HepG2 (cell line): Measurements from ENCODE around the gene SLC35D2. TPM values are rescaled to one million over a fixed set of nuclear protein-coding genes. Genes with fewer than 3 reads are reported as not detected.

Source experiments
- ATAC-seq: fragments of 200-7000 bp; cut with Tn5 transposase; 3 replicates; pipeline ENCODE4 v1.9.1; 2020; ENCODE audit warnings: mild to moderate bottlenecking, moderate library complexity
- BruUV-seq: library from RNA; stranded (reverse); fragments of 400-500 nt; replicated peaks from 2 replicates; lab custom pipeline; 2021; lab: Mats Ljungman, UMichigan
- CTCF ChIA-PET: fragments of 300-600 bp; formaldehyde crosslinking; extraction: SDS; loops from one replicate; lab custom pipeline; 2021; ENCODE audit warnings: low total read pairs, inconsistent platforms, low intra/inter-chr PET ratio; lab: Yijun Ruan, JAX
- POLR2A ChIA-PET: fragments of 350-600 bp; sonication (Branson Sonifier 250); formaldehyde crosslinking; loops from one replicate; lab custom pipeline; 2020; ENCODE audit warnings: antibody characterized with exemption, inconsistent platforms; lab: Yijun Ruan, JAX
- DNase-seq: peaks from one replicate; pipeline ENCODE4 v3.0.0-alpha.2; 2015; ENCODE audit warnings: low spot score
- FAIRE-seq: peaks from 3 replicates; lab custom pipeline; 2011; peaks lifted over from hg19 to GRCh38; lab: Jason Lieb, UNC
- H2AFZ ChIP-seq: one replicate; pipeline ENCODE4 v1.6.1; 2011; ENCODE audit warnings: low read length, inconsistent platforms
- H3K27ac ChIP-seq: fragments of 300-600 bp; 3 replicates; pipeline ENCODE4 v1.8.0; 2011; ENCODE audit warnings: mixed run types, mild to moderate bottlenecking, mixed read lengths, low read length, inconsistent platforms; ENCODE audit not compliant: insufficient read depth; ENCODE audit errors: extremely low read length
- H3K27me3 ChIP-seq, 2 experiments: fragments of 200-600 bp in 1 of 2; 2 replicates in 1 of 2; 3 replicates in 1 of 2; pipeline versions ENCODE4 v1.6.0 to v1.8.0; 2011; ENCODE audit warnings: low read length in 2 of 2, mild to moderate bottlenecking in 2 of 2, moderate library complexity in 2 of 2, inconsistent platforms in 1 of 2; ENCODE audit not compliant: insufficient read depth in 2 of 2, control insufficient read depth in 1 of 2
- H3K36me3 ChIP-seq, 2 experiments: fragments of 200-600 bp in 1 of 2; replicated peaks in 1 of 2; 2 replicates in 1 of 2; 3 replicates in 1 of 2; pipeline versions ENCODE4 v1.5.1 to v1.8.0; 2011; ENCODE audit warnings: low read length in 2 of 2, inconsistent platforms in 1 of 2; ENCODE audit not compliant: insufficient read depth in 2 of 2, control insufficient read depth in 1 of 2
- H3K4me1 ChIP-seq: 2 replicates; pipeline ENCODE4 v1.5.1; 2012; ENCODE audit warnings: low read length, inconsistent platforms; ENCODE audit not compliant: insufficient read depth
- H3K4me2 ChIP-seq: 2 replicates; pipeline ENCODE4 v1.6.0; 2011; ENCODE audit warnings: low read depth, low read length, inconsistent platforms
- H3K4me3 ChIP-seq, 3 experiments: fragments of 200-600 bp in 1 of 3; sonication (generic), shearing (Covaris generic) in 1 of 3; replicated peaks in 1 of 3; 2 replicates each; pipeline ENCODE4 v1.5.1; 2011 to 2016; ENCODE audit warnings: low read length in 3 of 3, inconsistent platforms in 2 of 3, low read depth in 2 of 3, mild to moderate bottlenecking in 2 of 3, control low read depth in 1 of 3, mixed read lengths in 1 of 3; ENCODE audit not compliant: insufficient read depth in 1 of 3
- H3K79me2 ChIP-seq: one replicate; pipeline ENCODE4 v1.6.1; 2011; ENCODE audit warnings: low read length, inconsistent platforms; ENCODE audit not compliant: insufficient read depth
- H3K9ac ChIP-seq: 2 replicates; pipeline ENCODE4 v1.6.0; 2011; ENCODE audit warnings: mild to moderate bottlenecking, low read depth, low read length, inconsistent platforms; ENCODE audit not compliant: insufficient read depth
- H3K9me3 ChIP-seq: 2 replicates; pipeline ENCODE4 v1.5.1; 2012; ENCODE audit warnings: mild to moderate bottlenecking, low read length
- H4K20me1 ChIP-seq: 2 replicates; pipeline ENCODE4 v1.6.0; 2011; ENCODE audit warnings: inconsistent platforms, mild to moderate bottlenecking, low read length, moderate library complexity; ENCODE audit not compliant: insufficient read depth
- AGO2 ChIP-seq: fragments of 200-400 bp; formaldehyde crosslinking; optimal IDR thresholded peaks from 2 replicates; pipeline ENCODE3; 2017; ENCODE audit warnings: mild to moderate bottlenecking, low read depth, low read length, moderate library complexity
- NR3C1 ChIP-seq: sonication (generic); formaldehyde crosslinking; IDR thresholded peaks from 2 replicates; pipeline ENCODE4 v1.4.0; 2020; ENCODE audit warnings: missing genetic modification reagents
- PPARG ChIP-seq: conservative IDR thresholded peaks from 2 replicates; pipeline ENCODE4 v1.6.1; 2016; ENCODE audit warnings: missing biosample characterization, missing genetic modification reagents
- RARA ChIP-seq: IDR thresholded peaks from 2 replicates; pipeline ENCODE4 v1.6.1; 2016; ENCODE audit warnings: missing genetic modification reagents, missing compliant biosample characterization
- SETDB1 ChIP-seq: sonication (generic); formaldehyde crosslinking; IDR thresholded peaks from 2 replicates; pipeline ENCODE4 v1.5.1; 2020; ENCODE audit warnings: missing genetic modification reagents, mild to moderate bottlenecking, borderline replicate concordance
- THAP11 ChIP-seq: IDR thresholded peaks from 2 replicates; pipeline ENCODE4 v1.6.1; 2016; ENCODE audit warnings: missing biosample characterization, missing genetic modification reagents
- ZNF570 ChIP-seq: sonication (generic); formaldehyde crosslinking; IDR thresholded peaks from 2 replicates; pipeline ENCODE4 v1.4.0; 2020; ENCODE audit warnings: mild to moderate bottlenecking, missing genetic modification reagents, borderline replicate concordance
- ZNF614 ChIP-seq: IDR thresholded peaks from 2 replicates; pipeline ENCODE4 v1.6.1; 2018; ENCODE audit warnings: missing biosample characterization, missing genetic modification reagents, inconsistent platforms, borderline replicate concordance
- WGBS: methylation state at CpG from one replicate; pipeline ENCODE4 v1.1.6; 2017; ENCODE audit warnings: low lambda C conversion rate; 5-methylcytosine and 5-hydroxymethylcytosine counted together
- in situ Hi-C: cut with HindIII; loops from 2 replicates; pipeline ENCODE4 v1.10.0; 2017; ENCODE audit warnings: low pct_unique_long_range_greater_than_20kb; ENCODE audit not compliant: extremely low pct_ligation_motif_present
- intact Hi-C: fragments of 100-400 bp; cut with micrococcal nuclease; formaldehyde crosslinking; loops from one replicate; pipeline ENCODE4 v1.10.0; 2022; ENCODE audit not compliant: unreplicated experiment
- polyA plus RNA-seq, 8 experiments: library from polyadenylated mRNA; depleted of rRNA in 3 of 8; stranded (reverse) in 7 of 8; unstranded in 1 of 8; fragments of >200 nt; fragmentation: Illumina TruSeq in 4 of 8; extraction: Trizol in 4 of 8; gene quantifications; 2 replicates each; pipeline versions ENCODE4 v1.2.1 to v1.2.3, GENCODE V29; 2011 to 2016; ENCODE audit warnings: low read depth in 4 of 8, missing spikeins in 1 of 8, mixed read lengths in 1 of 8; ENCODE audit not compliant: insufficient read depth in 1 of 8
- total RNA-seq, 5 experiments: library from RNA; depleted of rRNA; stranded (reverse); fragments of >200 nt; fragmentation: Illumina TruSeq; extraction: Trizol; gene quantifications; 2 replicates each; pipeline ENCODE4 v1.2.3, GENCODE V29; 2016; ENCODE audit warnings: low read depth in 1 of 5
- TF ChIP-seq, protein P1 (sequence below): IDR thresholded peaks from 2 replicates; pipeline ENCODE4 v1.6.1; 2016; ENCODE audit warnings: missing compliant biosample characterization, missing genetic modification reagents, borderline replicate concordance
- TF ChIP-seq, protein P2 (sequence below): sonication (generic); formaldehyde crosslinking; IDR thresholded peaks from 2 replicates; pipeline ENCODE4 v1.5.1; 2020; ENCODE audit warnings: missing genetic modification reagents, mild to moderate bottlenecking, borderline replicate concordance

SLC35D2 gene
- total and polyA plus RNA-seq, 2 of the 13 experiments (the other 11 are each of a cell fraction or from before 2014, with no cell fraction given): 96.2 to 103 TPM

DNA sequence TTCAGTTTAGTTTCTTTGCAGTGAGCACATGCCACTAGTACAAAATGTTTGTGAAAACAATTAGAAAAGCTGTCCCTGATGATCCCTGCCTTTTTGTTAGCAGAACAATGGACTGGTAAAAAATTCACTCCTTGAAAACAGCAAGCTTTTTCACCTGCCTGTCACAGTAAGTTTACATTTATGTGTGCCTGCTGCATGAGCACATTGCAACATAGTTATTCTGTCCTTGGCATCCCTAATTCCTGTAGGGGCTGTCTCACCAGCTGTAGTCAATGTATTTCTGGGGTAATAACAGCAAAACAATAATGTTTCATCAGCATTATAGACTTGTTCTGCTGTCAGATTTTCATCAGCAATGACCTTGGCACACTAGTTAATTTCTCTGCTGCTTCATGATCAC lies 46.2 kb upstream of the SLC35D2 start (continued):
- TF ChIP-seq, protein P1, sequence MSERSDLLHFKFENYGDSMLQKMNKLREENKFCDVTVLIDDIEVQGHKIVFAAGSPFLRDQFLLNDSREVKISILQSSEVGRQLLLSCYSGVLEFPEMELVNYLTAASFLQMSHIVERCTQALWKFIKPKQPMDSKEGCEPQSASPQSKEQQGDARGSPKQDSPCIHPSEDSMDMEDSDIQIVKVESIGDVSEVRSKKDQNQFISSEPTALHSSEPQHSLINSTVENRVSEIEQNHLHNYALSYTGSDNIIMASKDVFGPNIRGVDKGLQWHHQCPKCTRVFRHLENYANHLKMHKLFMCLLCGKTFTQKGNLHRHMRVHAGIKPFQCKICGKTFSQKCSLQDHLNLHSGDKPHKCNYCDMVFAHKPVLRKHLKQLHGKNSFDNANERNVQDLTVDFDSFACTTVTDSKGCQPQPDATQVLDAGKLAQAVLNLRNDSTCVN (CRISPR knock-in tag): no peak
- TF ChIP-seq RARA (CRISPR knock-in tag) (0 out of 2 replicates have a peak, but pooled peaks have one; percentile 8), THAP11 (CRISPR knock-in tag) (0 out of 2 replicates have a peak, but pooled peaks have one; percentile 26), NR3C1 (CRISPR knock-in tag) (no peak)
- TF ChIP-seq, all 625 proteins: peak for 32

DNA sequence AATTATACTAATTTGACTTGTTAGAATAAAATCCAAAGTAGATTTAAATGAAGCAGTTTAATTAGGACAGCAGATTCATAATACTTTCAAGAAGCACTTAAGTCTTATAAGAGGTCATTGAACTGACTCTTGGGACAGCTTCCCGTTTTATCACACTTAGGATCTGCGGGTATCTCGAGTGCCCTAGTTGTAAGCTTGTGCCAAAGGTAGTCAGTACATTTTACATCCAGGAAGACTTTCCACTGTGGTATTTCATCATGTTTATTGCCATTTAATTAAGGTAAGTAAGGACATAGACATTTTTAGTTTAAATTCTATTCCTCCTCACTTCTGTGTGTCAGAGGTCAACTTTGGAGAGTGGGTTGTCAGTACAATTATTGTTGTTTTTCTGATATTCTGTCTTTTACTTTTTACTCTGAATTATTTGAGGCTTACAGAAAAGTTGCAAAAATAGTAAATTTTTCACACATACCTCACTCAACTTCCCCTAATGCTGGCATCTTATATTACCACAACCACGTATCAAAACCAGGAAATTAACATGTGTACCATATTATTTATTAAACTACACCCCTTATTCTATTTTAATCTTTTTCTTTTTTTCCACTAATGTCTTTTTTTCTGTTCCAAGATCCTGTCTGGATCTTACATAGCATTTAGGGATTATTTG lies 42.1 kb upstream of the SLC35D2 start:
- CTCF ChIA-PET: no interaction called here
- BruUV-seq: no TSS peak
- in situ Hi-C loops: no loop called here

More for the DNA sequence above, 42.1 kb upstream of the SLC35D2 start:
- DNase-seq: no peak
- Histone ChIP-seq H3K4me2 (no peak overlapping the region), H4K20me1 (no peaks in the 10 kb centered on the region), H3K27me3 (no peaks in the 10 kb centered on the region), H3K4me3 (no peak overlapping the region), H2AFZ (no peak overlapping the region), H3K9ac (no peak overlapping the region), H3K79me2 (no peaks in the 10 kb centered on the region), H3K9me3 (no peaks in the 10 kb centered on the region), H3K36me3 (no peaks in the 10 kb centered on the region), H3K27ac (no peak overlapping the region), H3K4me1 (peaks cover 48% of the 10 kb centered on the region)
- POLR2A ChIA-PET: interaction anchor here (1.2 kb wide), 1 partner anchor 11 kb away, joined by 3 read pairs; no protein-coding TSS in a partner anchor
- intact Hi-C loops: no loop called here
- peak; percentile 15 for FAIRE-seq
- ATAC-seq: no peak
- WGBS: 89% methylated on average over 4 of the region's 4 CpGs
- TF ChIP-seq PPARG (CRISPR knock-in tag) (no peak), AGO2 (no peak), SETDB1 (CRISPR knock-in tag) (no peak), ZNF570 (CRISPR knock-in tag) (no peak), ZNF614 (CRISPR knock-in tag) (no peak)
- TF ChIP-seq, protein P2, sequence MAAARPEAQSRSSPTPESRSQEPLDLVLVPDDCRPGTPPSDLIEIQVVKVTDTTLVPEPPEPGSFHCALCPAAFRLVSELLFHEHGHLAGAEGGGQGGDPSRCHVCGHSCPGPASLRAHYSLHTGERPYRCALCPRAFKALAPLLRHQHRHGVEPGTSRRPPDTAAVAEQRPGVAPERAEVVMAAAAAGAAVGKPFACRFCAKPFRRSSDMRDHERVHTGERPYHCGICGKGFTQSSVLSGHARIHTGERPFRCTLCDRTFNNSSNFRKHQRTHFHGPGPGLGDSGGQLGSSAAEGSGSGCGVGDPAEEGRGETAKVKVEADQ (CRISPR knock-in tag): no peak
